SK-N-SH treated with all-trans-retinoic acid at 6 μM for 48 hours (cell line): Measurements from ENCODE around the gene ATP5PD.

ENCODE experiments used
- ATAC-seq: fragments of 200-7000 bp; cut with Tn5 transposase; 3 replicates; pipeline ENCODE4 v1.9.1; 2020; ENCODE audit warnings: mild to moderate bottlenecking, moderate library complexity
- ARNTL ChIP-seq: fragments of 450-650 bp; formaldehyde crosslinking; IDR thresholded peaks from 2 replicates; pipeline ENCODE4 v1.5.0; 2020; ENCODE audit warnings: low read depth, mild to moderate bottlenecking, moderate library complexity, borderline replicate concordance
- BACH2 ChIP-seq: fragments of 250-450 bp; sonication (Bioruptor Pico); IDR thresholded peaks from 2 replicates; pipeline ENCODE4 v1.9.0; 2021; ENCODE audit warnings: mild to moderate bottlenecking, borderline replicate concordance
- CSDC2 ChIP-seq: fragments of 250-450 bp; sonication (Bioruptor Pico); IDR thresholded peaks from 2 replicates; pipeline ENCODE4 v1.5.0; 2020; ENCODE audit warnings: mild to moderate bottlenecking, moderate library complexity
- CSRNP3 ChIP-seq: fragments of 250-450 bp; sonication (Bioruptor Pico); IDR thresholded peaks from 2 replicates; pipeline ENCODE4 v1.5.1; 2021; ENCODE audit warnings: mild to moderate bottlenecking, moderate library complexity
- ESRRG ChIP-seq: fragments of 250-450 bp; sonication (Bioruptor Pico); IDR thresholded peaks from 2 replicates; pipeline ENCODE4 v1.6.1; 2021; ENCODE audit warnings: mild to moderate bottlenecking
- GLIS3 ChIP-seq: fragments of 250-450 bp; sonication (Bioruptor Pico); IDR thresholded peaks from 2 replicates; pipeline ENCODE4 v1.5.0; 2020; ENCODE audit warnings: mild to moderate bottlenecking, moderate library complexity
- ISL1 ChIP-seq: fragments of 250-450 bp; sonication (Bioruptor Pico); IDR thresholded peaks from 2 replicates; pipeline ENCODE4 v2.1.2; 2022; ENCODE audit warnings: mild to moderate bottlenecking, moderate library complexity
- PATZ1 ChIP-seq: fragments of 250-450 bp; sonication (Bioruptor Pico); IDR thresholded peaks from 2 replicates; pipeline ENCODE4 v1.8.0; 2020; ENCODE audit warnings: mild to moderate bottlenecking, moderate library complexity, borderline replicate concordance
- PPARA ChIP-seq: fragments of 250-450 bp; sonication (Bioruptor Pico); IDR thresholded peaks from 2 replicates; pipeline ENCODE4 v1.5.0; 2020; ENCODE audit warnings: mild to moderate bottlenecking, borderline replicate concordance
- RARB ChIP-seq: fragments of 250-450 bp; sonication (Bioruptor Pico); IDR thresholded peaks from 2 replicates; pipeline ENCODE4 v1.8.0; 2021; ENCODE audit warnings: mild to moderate bottlenecking, moderate library complexity
- SNAI2 ChIP-seq: fragments of 250-450 bp; sonication (Bioruptor Pico); IDR thresholded peaks from 2 replicates; pipeline ENCODE4 v1.5.0; 2020; ENCODE audit warnings: mild to moderate bottlenecking, moderate library complexity
- TCF4 ChIP-seq: fragments of 250-450 bp; sonication (Bioruptor Pico); IDR thresholded peaks from 2 replicates; pipeline ENCODE4 v1.8.0; 2021; ENCODE audit warnings: mild to moderate bottlenecking, moderate library complexity, borderline replicate concordance
- TOX ChIP-seq: fragments of 250-450 bp; sonication (Bioruptor Pico); IDR thresholded peaks from 2 replicates; pipeline ENCODE4 v1.8.0; 2021; ENCODE audit warnings: mild to moderate bottlenecking, moderate library complexity, borderline replicate concordance
- ZC3H10 ChIP-seq: fragments of 250-450 bp; sonication (Bioruptor Pico); IDR thresholded peaks from 2 replicates; pipeline ENCODE4 v1.5.1; 2021; ENCODE audit warnings: mild to moderate bottlenecking, moderate library complexity
- ZFP3 ChIP-seq: fragments of 250-450 bp; sonication (Bioruptor Pico); IDR thresholded peaks from 2 replicates; pipeline ENCODE4 v1.5.0; 2020; ENCODE audit warnings: mild to moderate bottlenecking, moderate library complexity
- ZFP30 ChIP-seq: fragments of 450-650 bp; formaldehyde crosslinking; IDR thresholded peaks from 2 replicates; pipeline ENCODE4 v1.5.0; 2022; ENCODE audit warnings: mild to moderate bottlenecking, moderate library complexity
- ZNF565 ChIP-seq: fragments of 450-650 bp; formaldehyde crosslinking; conservative IDR thresholded peaks from 2 replicates; pipeline ENCODE4 v1.5.0; 2020; ENCODE audit warnings: low read depth, mild to moderate bottlenecking, moderate library complexity
- ZNF70 ChIP-seq: fragments of 450-650 bp; formaldehyde crosslinking; IDR thresholded peaks from 2 replicates; pipeline ENCODE4 v1.5.0; 2020; ENCODE audit warnings: mild to moderate bottlenecking, moderate library complexity
- ZNF8 ChIP-seq: fragments of 450-650 bp; formaldehyde crosslinking; IDR thresholded peaks from 2 replicates; pipeline ENCODE4 v1.5.0; 2020; ENCODE audit warnings: mild to moderate bottlenecking, moderate library complexity
- TF ChIP-seq, protein P1 (sequence below): fragments of 250-450 bp; sonication (Bioruptor Pico); IDR thresholded peaks from 2 replicates; pipeline ENCODE4 v1.8.0; 2021; ENCODE audit warnings: low read depth, mild to moderate bottlenecking, moderate library complexity, borderline replicate concordance
- TF ChIP-seq, protein P2 (sequence below): fragments of 250-450 bp; sonication (Bioruptor Pico); IDR thresholded peaks from 2 replicates; pipeline ENCODE4 v1.5.1; 2020; ENCODE audit warnings: low read depth, mild to moderate bottlenecking, moderate library complexity
- TF ChIP-seq, protein P3 (sequence below): fragments of 250-450 bp; sonication (Bioruptor Pico); IDR thresholded peaks from 2 replicates; pipeline ENCODE4 v1.5.0; 2020; ENCODE audit warnings: mild to moderate bottlenecking, moderate library complexity

Gene ATP5PD

GRCh38 chr17:75094871-75095399 lies 48.2 kb upstream of the ATP5PD start:
- ATAC-seq = no peak; the same call in 2 of the 3 replicates
- TF ChIP-seq CSDC2 (CRISPR knock-in tag) (no peak), ZFP3 (CRISPR knock-in tag) (no peak), SNAI2 (CRISPR knock-in tag) (no peak), PATZ1 (CRISPR knock-in tag) (no peak), ARNTL (CRISPR knock-in tag) (no peak), ZNF565 (no peak), TOX (CRISPR knock-in tag) (no peak), ESRRG (no peak), ZC3H10 (CRISPR knock-in tag) (no peak), RARB (CRISPR knock-in tag) (no peak), ZNF8 (no peak), PPARA (CRISPR knock-in tag) (no peak), TCF4 (CRISPR knock-in tag) (no peak)
- TF ChIP-seq, protein P1, sequence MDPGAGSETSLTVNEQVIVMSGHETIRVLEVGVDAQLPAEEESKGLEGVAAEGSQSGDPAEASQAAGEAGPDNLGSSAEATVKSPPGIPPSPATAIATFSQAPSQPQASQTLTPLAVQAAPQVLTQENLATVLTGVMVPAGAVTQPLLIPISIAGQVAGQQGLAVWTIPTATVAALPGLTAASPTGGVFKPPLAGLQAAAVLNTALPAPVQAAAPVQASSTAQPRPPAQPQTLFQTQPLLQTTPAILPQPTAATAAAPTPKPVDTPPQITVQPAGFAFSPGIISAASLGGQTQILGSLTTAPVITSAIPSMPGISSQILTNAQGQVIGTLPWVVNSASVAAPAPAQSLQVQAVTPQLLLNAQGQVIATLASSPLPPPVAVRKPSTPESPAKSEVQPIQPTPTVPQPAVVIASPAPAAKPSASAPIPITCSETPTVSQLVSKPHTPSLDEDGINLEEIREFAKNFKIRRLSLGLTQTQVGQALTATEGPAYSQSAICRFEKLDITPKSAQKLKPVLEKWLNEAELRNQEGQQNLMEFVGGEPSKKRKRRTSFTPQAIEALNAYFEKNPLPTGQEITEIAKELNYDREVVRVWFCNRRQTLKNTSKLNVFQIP = no peak
- TF ChIP-seq, protein P2, sequence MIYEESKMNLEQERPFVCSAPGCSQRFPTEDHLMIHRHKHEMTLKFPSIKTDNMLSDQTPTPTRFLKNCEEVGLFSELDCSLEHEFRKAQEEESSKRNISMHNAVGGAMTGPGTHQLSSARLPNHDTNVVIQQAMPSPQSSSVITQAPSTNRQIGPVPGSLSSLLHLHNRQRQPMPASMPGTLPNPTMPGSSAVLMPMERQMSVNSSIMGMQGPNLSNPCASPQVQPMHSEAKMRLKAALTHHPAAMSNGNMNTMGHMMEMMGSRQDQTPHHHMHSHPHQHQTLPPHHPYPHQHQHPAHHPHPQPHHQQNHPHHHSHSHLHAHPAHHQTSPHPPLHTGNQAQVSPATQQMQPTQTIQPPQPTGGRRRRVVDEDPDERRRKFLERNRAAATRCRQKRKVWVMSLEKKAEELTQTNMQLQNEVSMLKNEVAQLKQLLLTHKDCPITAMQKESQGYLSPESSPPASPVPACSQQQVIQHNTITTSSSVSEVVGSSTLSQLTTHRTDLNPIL (CRISPR knock-in tag) = no peak

GRCh38 chr17:75093548-75094158 lies 46.9 kb upstream of the ATP5PD start:
- TF ChIP-seq ZFP30 (no peak), BACH2 (no peak), CSRNP3 (CRISPR knock-in tag) (no peak), ARNTL (CRISPR knock-in tag) (no peak), ESRRG (no peak), ZFP3 (CRISPR knock-in tag) (no peak), TCF4 (CRISPR knock-in tag) (no peak), TOX (CRISPR knock-in tag) (no peak), SNAI2 (CRISPR knock-in tag) (no peak), ZNF565 (no peak), RARB (CRISPR knock-in tag) (no peak), ZNF70 (no peak), ISL1 (CRISPR knock-in tag) (no peak), ZC3H10 (CRISPR knock-in tag) (no peak), ZNF8 (no peak), GLIS3 (no peak)
- TF ChIP-seq, protein P1 = no peak
- TF ChIP-seq, protein P2 (CRISPR knock-in tag) = no peak
- TF ChIP-seq, protein P3, sequence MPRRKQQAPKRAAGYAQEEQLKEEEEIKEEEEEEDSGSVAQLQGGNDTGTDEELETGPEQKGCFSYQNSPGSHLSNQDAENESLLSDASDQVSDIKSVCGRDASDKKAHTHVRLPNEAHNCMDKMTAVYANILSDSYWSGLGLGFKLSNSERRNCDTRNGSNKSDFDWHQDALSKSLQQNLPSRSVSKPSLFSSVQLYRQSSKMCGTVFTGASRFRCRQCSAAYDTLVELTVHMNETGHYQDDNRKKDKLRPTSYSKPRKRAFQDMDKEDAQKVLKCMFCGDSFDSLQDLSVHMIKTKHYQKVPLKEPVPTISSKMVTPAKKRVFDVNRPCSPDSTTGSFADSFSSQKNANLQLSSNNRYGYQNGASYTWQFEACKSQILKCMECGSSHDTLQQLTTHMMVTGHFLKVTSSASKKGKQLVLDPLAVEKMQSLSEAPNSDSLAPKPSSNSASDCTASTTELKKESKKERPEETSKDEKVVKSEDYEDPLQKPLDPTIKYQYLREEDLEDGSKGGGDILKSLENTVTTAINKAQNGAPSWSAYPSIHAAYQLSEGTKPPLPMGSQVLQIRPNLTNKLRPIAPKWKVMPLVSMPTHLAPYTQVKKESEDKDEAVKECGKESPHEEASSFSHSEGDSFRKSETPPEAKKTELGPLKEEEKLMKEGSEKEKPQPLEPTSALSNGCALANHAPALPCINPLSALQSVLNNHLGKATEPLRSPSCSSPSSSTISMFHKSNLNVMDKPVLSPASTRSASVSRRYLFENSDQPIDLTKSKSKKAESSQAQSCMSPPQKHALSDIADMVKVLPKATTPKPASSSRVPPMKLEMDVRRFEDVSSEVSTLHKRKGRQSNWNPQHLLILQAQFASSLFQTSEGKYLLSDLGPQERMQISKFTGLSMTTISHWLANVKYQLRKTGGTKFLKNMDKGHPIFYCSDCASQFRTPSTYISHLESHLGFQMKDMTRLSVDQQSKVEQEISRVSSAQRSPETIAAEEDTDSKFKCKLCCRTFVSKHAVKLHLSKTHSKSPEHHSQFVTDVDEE (CRISPR knock-in tag) = no peak
- no peak for ATAC-seq
